Naive thymus-derived CD4-positive, alpha-beta T cell (primary cell): ENCODE data around the gene PRR5L. TPM values are rescaled to one million over a fixed set of nuclear protein-coding genes. Genes with fewer than 3 reads are reported as not detected.
A peak's percentile ranks its signal among the peaks of the same experiment; 100 is the strongest.
"Not testable (repeated sequence)": the region's sequence is repeated elsewhere in the genome, so short reads cannot be mapped to it uniquely, and the experiment has no call there.

Source experiments
- ATAC-seq: fragments of 150-1000 bp; cut with Tn5 transposase; 2 replicates; pipeline ENCODE4 v1.10.0; 2021; ENCODE audit warnings: mild to moderate bottlenecking, moderate library complexity
- CTCF ChIA-PET: fragments of 350-600 bp; sonication (Branson Sonifier 250); formaldehyde crosslinking; loops from one replicate; lab custom pipeline; 2021; ENCODE audit warnings: antibody characterized with exemption; lab: Charles Lee
- POLR2A ChIA-PET: fragments of 350-600 bp; sonication (Branson Sonifier 250); formaldehyde crosslinking; loops from one replicate; lab custom pipeline; 2021; ENCODE audit warnings: antibody characterized with exemption, inconsistent platforms; lab: Charles Lee
- DNase-seq, 9 donors: peaks; one replicate each; pipeline versions ENCODE4 v3.0.0 to v3.0.0-alpha.2; 2020 to 2022; ENCODE audit warnings: mixed read lengths in 1 of 9
- H3K27ac ChIP-seq: one replicate; pipeline ENCODE4 v1.7.0; 2013; ENCODE audit warnings: mild to moderate bottlenecking, low read depth, low read length, moderate library complexity
- H3K27me3 ChIP-seq, 2 donors: one replicate each; pipeline ENCODE4 v1.7.0; 2013; ENCODE audit warnings: low read length in 2 of 2, mild to moderate bottlenecking in 2 of 2, moderate library complexity in 2 of 2; ENCODE audit not compliant: control insufficient read depth in 2 of 2, insufficient read depth in 2 of 2
- H3K36me3 ChIP-seq, 3 experiments: 1 replicate in 2 of 3; 2 replicates in 1 of 3; pipeline ENCODE4 v1.7.0; 2013; ENCODE audit warnings: low read length in 3 of 3, mild to moderate bottlenecking in 3 of 3, moderate library complexity in 1 of 3; ENCODE audit not compliant: insufficient read depth in 3 of 3, control insufficient read depth in 2 of 3
- H3K4me1 ChIP-seq, 2 donors: one replicate each; pipeline ENCODE4 v1.7.0; 2013; ENCODE audit warnings: low read length in 2 of 2, mild to moderate bottlenecking in 2 of 2, moderate library complexity in 1 of 2; ENCODE audit not compliant: control insufficient read depth in 2 of 2, insufficient read depth in 2 of 2
- H3K4me3 ChIP-seq: 2 replicates; pipeline ENCODE4 v1.7.0; 2013; ENCODE audit warnings: mild to moderate bottlenecking, low read length
- H3K9me3 ChIP-seq, 3 experiments: 1 replicate in 2 of 3; 2 replicates in 1 of 3; pipeline ENCODE4 v1.7.0; 2013; ENCODE audit warnings: low read length in 3 of 3; ENCODE audit not compliant: control insufficient read depth in 2 of 3
- H3K27ac Mint-ChIP-seq, 9 donors: one replicate each; pipeline ENCODE4 v1.8.0; 2020 to 2022; ENCODE audit warnings: mixed read lengths in 9 of 9, mild to moderate bottlenecking in 8 of 9, moderate library complexity in 5 of 9, inconsistent platforms in 2 of 9
- H3K27me3 Mint-ChIP-seq, 5 donors: one replicate each; pipeline ENCODE4 v1.8.0; 2021 to 2022; ENCODE audit warnings: mixed read lengths in 5 of 5, mild to moderate bottlenecking in 1 of 5
- H3K36me3 Mint-ChIP-seq, 5 donors: one replicate each; pipeline ENCODE4 v1.8.0; 2020 to 2022; ENCODE audit warnings: mixed read lengths in 5 of 5, mild to moderate bottlenecking in 3 of 5, inconsistent platforms in 1 of 5
- H3K4me1 Mint-ChIP-seq, 7 donors: one replicate each; pipeline ENCODE4 v1.8.0; 2020 to 2022; ENCODE audit warnings: mixed read lengths in 7 of 7, mild to moderate bottlenecking in 3 of 7, inconsistent platforms in 1 of 7
- H3K4me3 Mint-ChIP-seq, 10 donors: one replicate each; pipeline ENCODE4 v1.8.0; 2020 to 2022; ENCODE audit warnings: mild to moderate bottlenecking in 10 of 10, mixed read lengths in 10 of 10, moderate library complexity in 6 of 10, inconsistent platforms in 2 of 10
- H3K9me3 Mint-ChIP-seq, 11 donors: one replicate each; pipeline ENCODE4 v1.8.0; 2020 to 2022; ENCODE audit warnings: mixed read lengths in 11 of 11, mild to moderate bottlenecking in 4 of 11, inconsistent platforms in 1 of 11, moderate library complexity in 1 of 11
- intact Hi-C, 2 donors: fragments of 100-400 bp; cut with micrococcal nuclease; formaldehyde crosslinking; loops; one replicate each; pipeline ENCODE4 v1.15.1; 2023
- polyA plus RNA-seq, 2 donors: library from polyadenylated mRNA; unstranded; fragments of 300-500 nt; fragmentation: Illumina TruSeq; gene quantifications; one replicate each; pipeline ENCODE4 v1.2.3, GENCODE V29; 2021
- total RNA-seq, 6 experiments: library from RNA in 5 of 6; stranded (reverse) in 5 of 6; gene quantifications; 1 replicate in 5 of 6; 2 replicates in 1 of 6; pipeline ENCODE4 v1.2.3 and lab custom pipeline; 2021 to 2026

PRR5L gene
- total and polyA plus RNA-seq, 7 experiments from 2014 or later = 0.10 to 47.6 (median 2.6) TPM

GRCh38 chr11:36471577-36471976 is 175.5 kb downstream of the PRR5L start:
- no peaks in the 10 kb centered on the region for H3K9me3 Mint-ChIP-seq
- H3K9me3 ChIP-seq = no peaks in the 10 kb centered on the region
- DNase-seq = no peak
- H3K4me1 Mint-ChIP-seq = peaks cover 0 to 9% (median 0%) of the 10 kb centered on the region in 7 donors
- peaks cover 0 to 17% (median 6%) of the 10 kb centered on the region in 5 donors for H3K36me3 Mint-ChIP-seq
- H3K4me3 Mint-ChIP-seq = no peak overlapping the region
- no peak overlapping the region for H3K4me3 ChIP-seq
- H3K27ac ChIP-seq = no peak overlapping the region
- POLR2A ChIA-PET = no interaction called here
- no peaks in the 10 kb centered on the region for H3K4me1 ChIP-seq
- no peak overlapping the region for H3K27ac Mint-ChIP-seq
- no peak for ATAC-seq
- intact Hi-C loops = no loop called here
- no peaks in the 10 kb centered on the region for H3K27me3 ChIP-seq
- H3K27me3 Mint-ChIP-seq = peaks cover 0 to 1% (median 0%) of the 10 kb centered on the region in 5 donors
- CTCF ChIA-PET = interaction anchor here (0.7 kb wide), 1 partner anchor 22 kb away, joined by 3 read pairs; no protein-coding TSS in a partner anchor
- no peaks in the 10 kb centered on the region for H3K36me3 ChIP-seq

GRCh38 chr11:36475192-36475591 is 179.1 kb downstream of the PRR5L start:
- POLR2A ChIA-PET = no interaction called here
- H3K36me3 Mint-ChIP-seq = peaks cover 0 to 17% (median 6%) of the 10 kb centered on the region in 5 donors
- no peaks in the 10 kb centered on the region for H3K36me3 ChIP-seq
- CTCF ChIA-PET = no interaction called here
- H3K27ac Mint-ChIP-seq = peak overlapping the region in 1 of 9 donors; percentile 17
- ATAC-seq (no peak), DNase-seq (no peak)
- no peak overlapping the region for H3K27ac ChIP-seq
- H3K27me3 ChIP-seq = no peaks in the 10 kb centered on the region
- no peak overlapping the region for H3K4me3 Mint-ChIP-seq
- H3K4me1 ChIP-seq = no peaks in the 10 kb centered on the region
- intact Hi-C loops = loop anchor here in 1 of 2 donors (5.0 kb wide), 1 partner anchor 98 kb away; no protein-coding TSS in a partner anchor
- no peaks in the 10 kb centered on the region for H3K27me3 Mint-ChIP-seq
- peaks cover 0 to 4% (median 0%) of the 10 kb centered on the region in 7 donors for H3K4me1 Mint-ChIP-seq
- H3K9me3 Mint-ChIP-seq = no peaks in the 10 kb centered on the region
- H3K4me3 ChIP-seq = no peak overlapping the region
- no peaks in the 10 kb centered on the region for H3K9me3 ChIP-seq

GRCh38 chr11:36478700-36479329 is 182.7 kb downstream of the PRR5L start:
- Histone ChIP-seq H3K4me1 (no peaks in the 10 kb centered on the region), H3K36me3 (no peaks in the 10 kb centered on the region), H3K27me3 (no peaks in the 10 kb centered on the region), H3K9me3 (no peaks in the 10 kb centered on the region), H3K27ac (no peak overlapping the region), H3K4me3 (no peak overlapping the region)
- H3K27ac Mint-ChIP-seq = no peak overlapping the region
- H3K4me1 Mint-ChIP-seq = peaks cover 0 to 6% (median 0%) of the 10 kb centered on the region in 7 donors
- no peak overlapping the region for H3K4me3 Mint-ChIP-seq
- intact Hi-C loops = loop anchor here (1.0 to 5.0 kb wide), 5 partner anchors 102 to 863 kb away; no protein-coding TSS in a partner anchor
- peak in 3 of 9 donors; percentile 6 to 27 (median 12) for DNase-seq
- peak; percentile 47 for ATAC-seq
- H3K27me3 Mint-ChIP-seq = no peaks in the 10 kb centered on the region
- CTCF ChIA-PET = interaction anchor here (0.9 to 1.6 kb wide), 3 partner anchors 14 to 995 kb away, joined by 3 to 8 read pairs (median 3); no protein-coding TSS in a partner anchor
- POLR2A ChIA-PET = interaction anchor here (0.6 kb wide), 1 partner anchor 887 kb away, joined by 3 read pairs; no protein-coding TSS in a partner anchor
- H3K9me3 Mint-ChIP-seq = peaks cover 0 to 4% (median 0%) of the 10 kb centered on the region in 11 donors
- H3K36me3 Mint-ChIP-seq = peaks cover 0 to 16% (median 3%) of the 10 kb centered on the region in 5 donors

DNA sequence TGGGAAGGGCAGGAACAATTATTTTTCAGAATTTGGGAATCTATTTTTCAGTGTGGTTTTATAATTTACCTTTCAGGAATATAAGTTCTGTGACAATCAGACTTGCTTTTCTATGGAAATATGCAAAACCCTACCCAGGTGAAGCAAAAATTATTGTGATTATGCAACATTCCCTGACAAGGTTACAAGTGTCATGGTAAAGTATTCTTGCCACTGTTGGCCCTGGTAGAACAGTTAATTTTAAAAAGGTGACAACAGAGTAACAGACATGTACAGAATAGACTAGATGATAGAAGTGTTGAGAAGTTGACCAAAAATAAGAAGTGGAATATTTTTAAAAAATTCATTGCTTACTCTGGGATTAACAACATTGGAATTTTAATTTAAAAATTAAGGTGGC is 184.7 kb downstream of the PRR5L start:
- no peaks in the 10 kb centered on the region for H3K9me3 ChIP-seq
- no peak for ATAC-seq
- H3K4me1 Mint-ChIP-seq = peaks cover 0 to 8% (median 0%) of the 10 kb centered on the region in 7 donors

DNA sequence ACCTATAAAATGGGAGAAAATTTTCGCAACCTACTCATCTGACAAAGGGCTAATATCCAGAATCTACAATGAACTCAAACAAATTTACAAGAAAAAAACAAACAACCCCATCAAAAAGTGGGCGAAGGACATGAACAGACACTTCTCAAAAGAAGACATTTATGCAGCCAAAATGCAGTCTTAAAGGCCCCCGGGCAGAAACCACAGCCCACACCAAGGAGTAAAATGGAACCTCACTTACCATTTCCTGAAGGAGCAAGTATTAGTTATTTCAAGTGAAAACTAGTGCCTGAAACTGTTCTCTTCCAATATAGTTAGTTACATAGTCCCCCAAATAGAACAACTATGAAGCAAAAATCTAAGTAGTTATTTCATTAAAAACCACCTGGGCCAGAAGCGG is 187.0 kb downstream of the PRR5L start:
- POLR2A ChIA-PET, H3K9me3 ChIP-seq, ATAC-seq, H3K9me3 Mint-ChIP-seq, H3K4me1 ChIP-seq, H3K27me3 Mint-ChIP-seq, DNase-seq, H3K27ac Mint-ChIP-seq, H3K27me3 ChIP-seq, CTCF ChIA-PET, H3K4me3 ChIP-seq, intact Hi-C loops, H3K27ac ChIP-seq: not testable (repeated sequence)
- H3K4me3 Mint-ChIP-seq = peak overlapping the region in 1 of 10 donors; percentile 9
- peaks cover 0 to 36% (median 16%) of the 10 kb centered on the region in 5 donors for H3K36me3 Mint-ChIP-seq
- H3K4me1 Mint-ChIP-seq = peaks cover 0 to 16% (median 12%) of the 10 kb centered on the region in 7 donors
- H3K36me3 ChIP-seq = peaks cover 0 to 21% (median 0%) of the 10 kb centered on the region in 3 experiments

More for the DNA sequence above, 184.7 kb downstream of the PRR5L start:
- DNase-seq = no peak
- no peak overlapping the region for H3K4me3 ChIP-seq
- Mint-ChIP-seq H3K27me3 (no peaks in the 10 kb centered on the region), H3K27ac (no peak overlapping the region), H3K4me3 (no peak overlapping the region), H3K36me3 (peaks cover 0 to 23% (median 14%) of the 10 kb centered on the region in 5 donors), H3K9me3 (peaks cover 0 to 4% (median 0%) of the 10 kb centered on the region in 11 donors)
- ChIA-PET POLR2A (no interaction called here), CTCF (interaction anchor here (0.7 to 0.8 kb wide), 2 partner anchors 12 to 28 kb away, joined by 3 read pairs; no protein-coding TSS in a partner anchor)
- H3K4me1 ChIP-seq = no peaks in the 10 kb centered on the region
- peaks cover 0 to 12% (median 0%) of the 10 kb centered on the region in 3 experiments for H3K36me3 ChIP-seq
- H3K27me3 ChIP-seq = no peaks in the 10 kb centered on the region
- intact Hi-C loops = no loop called here
- no peak overlapping the region for H3K27ac ChIP-seq

- Mint-ChIP-seq H3K4me1 (peaks cover 6 to 36% (median 21%) of the 10 kb centered on the region in 7 donors), H3K36me3 (peaks cover 3 to 52% (median 25%) of the 10 kb centered on the region in 5 donors), H3K9me3 (peaks cover 0 to 4% (median 0%) of the 10 kb centered on the region in 11 donors), H3K27me3 (no peaks in the 10 kb centered on the region), H3K4me3 (no peak overlapping the region), H3K27ac (no peak overlapping the region)
- DNase-seq (no peak), ATAC-seq (no peak)
- H3K27me3 ChIP-seq = no peaks in the 10 kb centered on the region
- H3K9me3 ChIP-seq = no peaks in the 10 kb centered on the region
- peaks cover 0 to 15% of the 10 kb centered on the region in 2 donors for H3K4me1 ChIP-seq
- peaks cover 0 to 33% (median 7%) of the 10 kb centered on the region in 3 experiments for H3K36me3 ChIP-seq
- no peak overlapping the region for H3K27ac ChIP-seq
- ChIA-PET POLR2A (no interaction called here), CTCF (interaction anchor here (0.8 kb wide), 1 partner anchor 8 kb away, joined by 3 read pairs; no protein-coding TSS in a partner anchor)
- intact Hi-C loops = no loop called here
- H3K4me3 ChIP-seq = no peak overlapping the region
Measured at GRCh38 chr11:36485298-36486002, 189.4 kb downstream of the PRR5L start.
